Measurements from ENCODE around the gene SLC6A11. TPM values are rescaled to one million over a fixed set of nuclear protein-coding genes. Genes with fewer than 3 reads are reported as not detected.

SLC6A11 gene
- total and polyA plus RNA-seq, 2 of the 13 experiments (the other 11 are each of a cell fraction or from before 2014, with no cell fraction given), result 17.9 to 34.5 TPM

- TF ChIP-seq ZNF138 (CRISPR knock-in tag; IDR thresholded peaks at IDR 0.05; ENCODE audit: low read depth) (0 out of 2 replicates have a peak, but pooled peaks have one; percentile 33), PLSCR1 (CRISPR knock-in tag; IDR thresholded peaks at IDR 0.05; ENCODE audit: borderline replicate concordance) (no peak), THAP7 (CRISPR knock-in tag; IDR thresholded peaks at IDR 0.05) (peak; percentile 6; the same call in 1 of the 2 replicates), ZNF263 (CRISPR knock-in tag; IDR thresholded peaks at IDR 0.05) (no peak), TSC22D2 (CRISPR knock-in tag; IDR thresholded peaks at IDR 0.05; ENCODE audit: borderline replicate concordance) (no peak), XBP1 (CRISPR knock-in tag; IDR thresholded peaks at IDR 0.05) (no peak), GABPB1 (CRISPR knock-in tag; IDR thresholded peaks at IDR 0.05) (no peak), ZNF670 (CRISPR knock-in tag; IDR thresholded peaks at IDR 0.05; ENCODE audit: borderline replicate concordance) (0 out of 2 replicates have a peak, but pooled peaks have one; percentile 52), CHD4 (IDR thresholded peaks at IDR 0.05; ENCODE audit: borderline replicate concordance, low read length) (peak; percentile 58; the same call in 1 of the 2 replicates)
Observed at GRCh38 chr3:10816863-10817253, 830 bp downstream of the SLC6A11 start (continued).

- H3K4me1 ChIP-seq (ENCODE audit: insufficient read depth, low read length), result peaks cover 88% of the 10 kb centered on the region
- in situ Hi-C loops (cut with HindIII; ENCODE audit: extremely low pct_ligation_motif_present, low pct_unique_long_range_greater_than_20kb) (no loop called here), intact Hi-C loops (cut with micrococcal nuclease; ENCODE audit: unreplicated experiment) (no loop called here)
- H3K4me3 ChIP-seq (replicated peaks in 1 of 3; ENCODE audit: insufficient read depth in 1 of 3, low read depth in 2 of 3, low read length in 3 of 3), result peak overlapping the region; percentile 51 to 68 (median 60); a peak in 5 of 6 replicates
- H3K79me2 ChIP-seq (ENCODE audit: insufficient read depth, low read length), result peaks cover 25% of the 10 kb centered on the region
- 9% methylated on average over 7 of the region's 11 CpGs for WGBS (ENCODE audit: low lambda C conversion rate)
- no TSS peak for BruUV-seq (replicated peaks)
- peak; percentile 4 for DNase-seq (ENCODE audit: low spot score)
- H3K9me3 ChIP-seq (ENCODE audit: low read length), result no peaks in the 10 kb centered on the region
- ATAC-seq, result peak; percentile 54
- ChIA-PET POLR2A (no interaction called here), CTCF (ENCODE audit: low intra/inter-chr PET ratio, low total read pairs) (no interaction called here)
- H2AFZ ChIP-seq (ENCODE audit: low read length), result no peak overlapping the region
- H3K27ac ChIP-seq (ENCODE audit: extremely low read length, insufficient read depth, low read length), result peak overlapping the region; percentile 80
- H3K9ac ChIP-seq (ENCODE audit: insufficient read depth, low read depth, low read length), result peak overlapping the region; percentile 77
- no peak for FAIRE-seq
- no peaks in the 10 kb centered on the region for H3K27me3 ChIP-seq (ENCODE audit: control insufficient read depth in 1 of 2, insufficient read depth in 2 of 2, low read length in 2 of 2)
- H4K20me1 ChIP-seq (ENCODE audit: insufficient read depth, low read length), result no peaks in the 10 kb centered on the region
- peak overlapping the region; percentile 69 for H3K4me2 ChIP-seq (ENCODE audit: low read depth, low read length)
- H3K36me3 ChIP-seq (replicated peaks in 1 of 2; ENCODE audit: control insufficient read depth in 1 of 2, insufficient read depth in 2 of 2, low read length in 2 of 2), result peaks cover 6 to 13% of the 10 kb centered on the region in 2 experiments; a peak in 4 of 5 replicates
- TF ChIP-seq ZNF292 (CRISPR knock-in tag; IDR thresholded peaks at IDR 0.05; ENCODE audit: borderline replicate concordance, low read depth) (peak; percentile 56; the same call in 1 of the 2 replicates), ZMYM2 (CRISPR knock-in tag; IDR thresholded peaks at IDR 0.05) (no peak), ZNF816 (CRISPR knock-in tag; IDR thresholded peaks at IDR 0.05; ENCODE audit: borderline replicate concordance) (no peak), ZNF547 (CRISPR knock-in tag; IDR thresholded peaks at IDR 0.05) (no peak), TEAD3 (CRISPR knock-in tag; optimal IDR thresholded peaks at IDR 0.05; ENCODE audit: borderline replicate concordance) (no peak), ZNF333 (CRISPR knock-in tag; IDR thresholded peaks at IDR 0.05; ENCODE audit: borderline replicate concordance) (no peak), ZNF549 (CRISPR knock-in tag; IDR thresholded peaks at IDR 0.05) (no peak), ZNF687 (CRISPR knock-in tag; IDR thresholded peaks at IDR 0.05) (peak; percentile 46; the same call in 1 of the 2 replicates), NFKB2 (CRISPR knock-in tag; IDR thresholded peaks at IDR 0.05; ENCODE audit: borderline replicate concordance) (0 out of 2 replicates have a peak, but pooled peaks have one; percentile 38), ZNF720 (CRISPR knock-in tag; IDR thresholded peaks at IDR 0.05) (no peak), GABPB1 (CRISPR knock-in tag; IDR thresholded peaks at IDR 0.05) (0 out of 2 replicates have a peak, but pooled peaks have one; percentile 14)
Observed at GRCh38 chr3:10817506-10817905, 1.5 kb downstream of the SLC6A11 start.

All from HepG2 (cell line).